ENCODE data around the gene RAB11FIP5. TPM values are rescaled to one million over a fixed set of nuclear protein-coding genes. Genes with fewer than 3 reads are reported as not detected.
"Not testable (repeated sequence)": the region's sequence is repeated elsewhere in the genome, so short reads cannot be mapped to it uniquely, and the experiment has no call there.

The RAB11FIP5 gene
- total RNA-seq, 2 experiments from 2014 or later = 8.5 to 8.7 TPM

DNA sequence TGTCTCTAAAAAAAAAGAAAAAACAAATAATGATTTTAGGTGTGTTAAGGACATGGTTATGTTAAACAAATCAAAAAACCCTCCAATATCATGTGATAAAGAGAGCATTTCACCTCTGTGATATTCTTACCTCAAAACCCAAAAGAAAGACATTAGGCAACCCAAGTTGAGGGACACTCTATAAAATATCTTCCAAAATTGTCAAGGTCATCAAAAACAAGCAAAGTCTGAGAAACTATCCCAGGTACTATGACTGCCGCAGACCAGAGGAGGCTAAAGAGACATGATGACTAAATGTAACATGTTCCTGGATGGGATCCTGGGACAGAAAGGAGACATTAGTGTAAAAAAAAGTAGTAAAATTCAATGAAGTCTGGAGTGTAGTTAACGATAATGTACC, 45.7 kb downstream of the RAB11FIP5 start:
- CTCF ChIA-PET = no interaction called here
- H3K27me3 Mint-ChIP-seq = peaks cover 3% of the 10 kb centered on the region
- POLR2A ChIA-PET = no interaction called here
- no peak overlapping the region for H3K4me3 Mint-ChIP-seq
- H3K9me3 Mint-ChIP-seq = no peaks in the 10 kb centered on the region
- peaks cover under 1% of the 10 kb centered on the region for H3K36me3 Mint-ChIP-seq (ENCODE audit: low read depth)
- no peak for DNase-seq
- peaks cover 26% of the 10 kb centered on the region for H3K4me1 Mint-ChIP-seq
- no peak overlapping the region for H3K27ac Mint-ChIP-seq

DNA sequence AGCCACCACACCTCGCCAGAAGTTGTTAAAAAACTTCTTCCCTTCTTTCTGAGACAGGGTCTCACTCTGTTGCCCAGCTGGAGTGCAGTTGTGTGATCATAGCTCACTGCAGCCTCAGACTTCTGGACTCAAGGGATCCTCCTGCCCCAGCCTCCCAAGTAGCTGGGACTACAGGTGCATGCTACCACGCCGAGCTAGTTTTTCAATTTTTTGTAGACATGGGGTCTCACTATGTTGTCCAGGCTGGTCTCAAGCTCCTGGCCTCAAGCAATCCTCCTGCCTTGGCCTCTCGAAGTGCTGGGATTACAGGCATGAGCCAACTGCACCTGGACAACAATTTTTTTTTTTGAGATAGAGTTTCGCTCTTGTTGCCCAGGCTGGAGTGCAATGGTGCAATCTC, 47.7 kb downstream of the RAB11FIP5 start:
- CTCF ChIA-PET = interaction anchor here (1.0 to 1.7 kb wide), 3 partner anchors 12 to 112 kb away, joined by 3 to 4 read pairs (median 4); no protein-coding TSS in a partner anchor
- H3K36me3 Mint-ChIP-seq (ENCODE audit: low read depth); H3K4me3 Mint-ChIP-seq; POLR2A ChIA-PET; H3K9me3 Mint-ChIP-seq; DNase-seq; H3K27ac Mint-ChIP-seq; H3K27me3 Mint-ChIP-seq: not testable (repeated sequence)
- peaks cover 17% of the 10 kb centered on the region for H3K4me1 Mint-ChIP-seq

DNA sequence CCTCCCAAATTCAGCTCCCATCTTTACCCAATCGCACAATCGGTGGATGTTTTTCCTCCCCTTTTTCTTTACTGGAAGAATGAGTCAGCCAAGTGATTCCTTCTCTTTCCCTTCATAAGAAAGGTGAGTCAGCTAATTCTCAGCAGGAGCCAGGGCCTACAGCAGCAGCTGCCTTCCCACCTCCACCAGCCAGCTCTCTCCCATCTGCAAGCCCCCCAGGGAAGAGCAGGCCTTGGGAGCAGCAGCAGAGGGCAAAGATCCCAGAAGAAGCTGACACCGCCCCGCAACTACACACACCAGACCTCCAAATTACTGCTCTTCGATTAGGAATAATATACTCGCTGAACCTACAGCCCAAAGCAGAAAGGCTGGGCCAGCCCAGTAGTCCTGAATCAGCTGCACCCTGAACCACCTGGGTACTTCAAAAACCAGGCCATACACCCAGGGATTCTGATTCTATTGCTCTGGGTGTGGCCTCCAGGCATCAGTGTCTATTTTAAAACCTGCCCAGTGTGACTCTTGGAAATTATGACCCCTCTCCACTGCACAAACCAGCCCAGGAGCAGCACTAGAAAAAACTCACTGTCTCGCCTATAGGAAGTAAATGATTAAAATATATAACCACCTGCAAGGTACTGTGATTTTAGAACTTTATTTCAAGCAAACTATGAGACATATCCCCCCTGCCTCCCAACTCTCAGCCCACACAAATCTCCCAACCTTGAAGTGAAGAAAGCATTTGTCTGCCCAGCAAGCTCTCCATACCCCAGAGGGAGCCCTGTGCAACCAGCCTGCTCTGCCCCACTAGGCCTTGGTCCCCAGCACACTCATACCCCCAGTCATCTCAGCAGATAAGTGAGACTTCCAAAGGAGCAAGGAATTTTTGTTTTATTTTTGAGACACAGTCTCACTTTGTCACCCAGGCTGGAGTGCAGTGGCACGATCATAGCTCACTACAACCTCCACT, 48.6 kb downstream of the RAB11FIP5 start:
- H3K36me3 Mint-ChIP-seq (ENCODE audit: low read depth) = no peaks in the 10 kb centered on the region
- CTCF ChIA-PET = interaction anchor here (1.0 to 1.7 kb wide), 3 partner anchors 11 to 93 kb away, joined by 3 to 4 read pairs (median 3); no protein-coding TSS in a partner anchor
- peaks cover 10% of the 10 kb centered on the region for H3K4me1 Mint-ChIP-seq
- no peaks in the 10 kb centered on the region for H3K9me3 Mint-ChIP-seq
- H3K27me3 Mint-ChIP-seq = peaks cover 2% of the 10 kb centered on the region
- no peak overlapping the region for H3K27ac Mint-ChIP-seq
- no peak overlapping the region for H3K4me3 Mint-ChIP-seq
- POLR2A ChIA-PET = no interaction called here
- no peak for DNase-seq

DNA sequence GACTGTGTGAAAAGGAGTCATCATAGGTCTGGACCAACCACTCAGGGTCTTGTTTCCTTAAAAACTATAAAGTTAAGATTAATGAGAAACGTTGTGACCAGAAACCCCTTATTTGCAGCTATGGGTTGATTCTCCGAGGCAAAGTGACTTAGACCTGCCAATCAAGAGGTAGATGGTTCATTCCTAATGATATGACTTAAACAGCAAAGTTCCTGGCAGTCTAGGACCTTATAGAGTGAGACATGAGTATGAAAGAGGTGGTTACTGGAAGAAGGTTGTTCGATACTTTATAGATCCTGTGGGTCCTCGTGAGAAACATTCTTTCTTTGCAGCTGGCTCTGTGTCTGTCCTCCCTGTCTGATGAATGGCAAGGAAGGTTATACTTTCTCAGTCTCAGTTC, 49.3 kb downstream of the RAB11FIP5 start:
- H3K9me3 Mint-ChIP-seq = no peaks in the 10 kb centered on the region
- H3K4me3 Mint-ChIP-seq = no peak overlapping the region
- CTCF ChIA-PET = interaction anchor here (1.3 to 1.7 kb wide), 2 partner anchors 22 to 93 kb away, joined by 3 to 4 read pairs; no protein-coding TSS in a partner anchor
- POLR2A ChIA-PET = no interaction called here
- no peaks in the 10 kb centered on the region for H3K27me3 Mint-ChIP-seq
- peaks cover 6% of the 10 kb centered on the region for H3K4me1 Mint-ChIP-seq
- H3K27ac Mint-ChIP-seq = no peak overlapping the region
- no peaks in the 10 kb centered on the region for H3K36me3 Mint-ChIP-seq (ENCODE audit: low read depth)
- DNase-seq = no peak

DNA sequence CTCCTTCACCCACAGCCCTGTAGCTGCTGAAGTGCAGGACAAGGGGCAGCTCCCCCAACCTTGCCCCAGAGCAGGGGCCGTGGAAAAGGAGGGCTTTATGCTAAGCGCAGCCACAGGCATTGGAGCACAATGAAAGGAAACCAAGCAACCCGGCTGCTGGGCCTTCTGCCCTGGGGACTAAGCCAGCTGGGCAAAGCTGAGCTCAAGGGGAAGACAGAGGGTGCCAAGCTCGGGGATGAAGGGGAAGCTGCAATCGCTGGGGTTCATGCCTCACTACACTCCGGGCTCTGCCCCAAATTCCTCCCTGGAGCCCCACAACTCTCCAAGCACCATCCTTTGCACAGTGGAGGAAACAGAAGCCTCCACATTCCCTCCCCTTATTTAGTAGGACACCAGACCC, 53.6 kb downstream of the RAB11FIP5 start:
- H3K4me3 Mint-ChIP-seq = no peak overlapping the region
- no peak overlapping the region for H3K27ac Mint-ChIP-seq
- ChIA-PET CTCF (no interaction called here), POLR2A (no interaction called here)
- H3K36me3 Mint-ChIP-seq (ENCODE audit: low read depth) = peaks cover 13% of the 10 kb centered on the region
- no peak for DNase-seq
- no peaks in the 10 kb centered on the region for H3K27me3 Mint-ChIP-seq
- no peaks in the 10 kb centered on the region for H3K4me1 Mint-ChIP-seq
- peaks cover 6% of the 10 kb centered on the region for H3K9me3 Mint-ChIP-seq

DNA sequence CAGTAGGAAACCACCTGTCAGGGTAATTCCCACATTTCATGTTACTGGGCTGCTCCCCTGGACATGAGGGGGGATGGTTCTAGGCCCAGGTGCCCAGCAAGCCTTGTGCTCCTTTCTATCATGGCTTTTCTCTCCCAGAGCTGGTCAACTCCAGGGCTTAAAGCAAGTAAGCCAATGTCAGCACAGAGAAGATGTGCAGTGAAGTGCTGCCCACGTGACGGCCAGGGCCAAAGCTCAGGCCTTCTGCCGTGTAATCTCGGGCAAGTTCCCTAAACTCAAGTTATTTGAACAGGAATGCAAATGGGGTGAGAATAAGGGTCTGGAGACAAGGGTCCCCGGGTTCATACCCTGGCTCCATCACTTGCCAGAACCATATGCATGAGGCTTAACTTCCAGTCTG, 57.8 kb downstream of the RAB11FIP5 start:
- no peak for DNase-seq
- Mint-ChIP-seq H3K27ac (no peak overlapping the region), H3K27me3 (no peaks in the 10 kb centered on the region), H3K36me3 (ENCODE audit: low read depth) (peaks cover 13% of the 10 kb centered on the region), H3K9me3 (peaks cover 6% of the 10 kb centered on the region), H3K4me1 (no peaks in the 10 kb centered on the region), H3K4me3 (no peak overlapping the region)
- ChIA-PET CTCF (interaction anchor here (0.6 kb wide), 1 partner anchor 1675 kb away, joined by 4 read pairs; no protein-coding TSS in a partner anchor), POLR2A (no interaction called here)

DNA sequence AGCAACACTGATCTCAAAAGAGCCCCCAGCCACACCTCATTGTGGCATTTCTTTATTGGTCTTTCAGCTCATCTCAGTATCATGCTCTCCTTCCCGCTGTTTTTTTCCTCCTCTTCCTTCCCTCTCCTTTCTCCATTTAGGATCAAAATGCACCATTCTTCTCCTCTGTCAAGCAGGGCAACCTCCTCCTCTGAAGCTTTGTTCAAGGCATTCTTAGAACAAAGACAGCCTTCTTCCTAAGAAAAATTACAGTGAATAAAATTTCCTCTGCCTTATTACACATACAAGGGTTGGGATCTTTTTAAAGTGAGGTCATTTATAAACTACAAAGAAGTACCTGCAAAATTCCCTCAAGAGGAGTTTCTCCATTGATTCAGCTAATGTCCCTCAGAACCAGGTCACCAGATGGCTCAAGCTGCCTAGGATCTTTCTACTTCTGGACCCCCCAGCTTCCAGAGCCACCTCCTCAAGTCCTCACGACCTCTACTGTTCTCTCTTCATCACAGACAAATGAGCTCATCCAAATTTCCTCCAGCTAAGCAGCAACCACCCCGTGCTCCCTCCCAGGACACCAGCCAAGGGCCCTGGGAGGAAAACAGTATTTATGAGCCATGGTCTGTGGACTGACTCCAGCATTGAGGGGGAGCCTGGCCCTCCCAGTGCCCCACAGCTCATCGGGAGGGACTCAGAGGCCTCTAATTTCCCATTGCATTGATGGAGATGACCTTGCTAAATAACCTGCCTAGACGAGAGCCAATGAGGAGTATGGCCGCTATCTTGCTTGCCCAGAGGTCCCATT, 59.2 kb downstream of the RAB11FIP5 start:
- H3K4me1 Mint-ChIP-seq = no peaks in the 10 kb centered on the region
- peaks cover 6% of the 10 kb centered on the region for H3K9me3 Mint-ChIP-seq

DNA sequence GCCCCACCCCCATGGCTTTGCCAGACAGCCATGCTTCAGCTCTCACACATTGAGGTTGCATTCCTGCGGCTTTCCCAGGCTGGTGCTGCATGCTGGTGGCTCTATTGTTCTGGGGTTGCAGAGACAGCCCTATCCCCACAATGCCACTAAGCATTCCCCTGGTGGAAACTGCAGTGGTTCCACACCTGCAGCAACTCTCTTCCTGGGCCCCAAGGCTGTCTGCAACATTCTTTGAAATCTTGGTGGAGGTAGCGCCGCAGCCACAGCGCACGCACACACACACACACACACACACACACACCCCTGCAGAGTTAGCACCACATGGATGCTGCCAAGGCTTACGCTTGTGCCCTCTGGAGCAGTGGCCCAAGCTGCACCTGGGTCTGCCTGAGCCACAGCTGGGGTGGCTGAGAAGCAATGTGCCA, 62.6 kb downstream of the RAB11FIP5 start:
- no peak for DNase-seq
- no peaks in the 10 kb centered on the region for H3K36me3 Mint-ChIP-seq (ENCODE audit: low read depth)
- ChIA-PET POLR2A (no interaction called here), CTCF (interaction anchor here (0.6 kb wide), 1 partner anchor 202 kb away, joined by 3 read pairs; no protein-coding TSS in a partner anchor)
- no peaks in the 10 kb centered on the region for H3K4me1 Mint-ChIP-seq
- no peaks in the 10 kb centered on the region for H3K9me3 Mint-ChIP-seq
- H3K4me3 Mint-ChIP-seq = no peak overlapping the region
- no peaks in the 10 kb centered on the region for H3K27me3 Mint-ChIP-seq
- H3K27ac Mint-ChIP-seq = no peak overlapping the region

More for the DNA sequence above, 59.2 kb downstream of the RAB11FIP5 start:
- H3K27ac Mint-ChIP-seq = peak overlapping the region; percentile 0
- DNase-seq = no peak
- ChIA-PET POLR2A (no interaction called here), CTCF (interaction anchor here (0.7 to 1.0 kb wide), 2 partner anchors 11 to 52 kb away, joined by 3 read pairs; no protein-coding TSS in a partner anchor)
- no peak overlapping the region for H3K4me3 Mint-ChIP-seq
- H3K27me3 Mint-ChIP-seq = no peaks in the 10 kb centered on the region
- H3K36me3 Mint-ChIP-seq (ENCODE audit: low read depth) = peaks cover 13% of the 10 kb centered on the region

DNA sequence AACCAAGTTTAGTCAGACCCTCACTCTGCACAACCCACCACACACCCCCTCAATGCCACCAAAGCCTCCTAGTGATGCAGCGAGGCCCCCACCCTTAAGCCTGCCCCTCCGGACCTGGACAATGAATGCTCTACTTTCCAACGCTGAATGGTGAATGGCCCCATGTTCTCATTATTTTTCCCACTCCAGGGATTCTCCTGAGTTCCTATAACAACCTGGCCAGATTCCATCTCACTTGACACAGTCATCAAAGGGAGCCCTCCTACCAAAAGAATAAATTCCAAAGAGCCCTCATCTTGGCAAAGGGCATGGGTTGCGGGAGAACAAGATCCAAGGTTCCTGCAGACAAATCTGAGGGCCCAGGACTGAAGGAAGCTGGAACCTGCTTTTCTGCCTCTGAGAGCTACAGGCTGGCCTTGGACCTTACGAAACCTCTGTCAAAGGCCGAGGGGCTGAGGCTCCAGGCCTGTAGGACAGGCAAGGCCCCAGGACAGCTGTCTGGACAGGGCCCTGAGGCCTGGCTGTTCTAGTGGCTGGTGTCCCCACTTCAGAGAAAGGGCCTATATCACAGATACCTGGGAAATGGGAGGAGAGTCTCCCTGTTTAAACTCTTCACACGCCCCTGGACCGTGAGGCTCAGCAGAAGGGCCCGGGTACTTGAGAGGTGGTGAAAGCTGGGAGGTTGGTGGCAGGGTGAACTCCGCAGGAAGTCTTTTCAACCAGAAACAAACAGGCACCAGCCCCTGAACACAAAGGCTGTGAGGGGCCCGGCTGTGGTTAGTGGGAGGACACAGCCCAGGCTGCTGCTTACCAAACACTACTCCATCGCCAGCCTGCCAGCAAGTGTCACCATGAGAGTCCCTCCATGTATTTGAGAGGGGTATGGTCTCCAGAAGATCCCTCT, 68.6 kb downstream of the RAB11FIP5 start:
- no peak for DNase-seq
- H3K4me1 Mint-ChIP-seq = no peaks in the 10 kb centered on the region
- no peaks in the 10 kb centered on the region for H3K27me3 Mint-ChIP-seq
- H3K36me3 Mint-ChIP-seq (ENCODE audit: low read depth) = no peaks in the 10 kb centered on the region
- ChIA-PET CTCF (interaction anchor here (1.3 kb wide), 1 partner anchor 18 kb away, joined by 5 read pairs; no protein-coding TSS in a partner anchor), POLR2A (no interaction called here)
- H3K9me3 Mint-ChIP-seq = no peaks in the 10 kb centered on the region
- H3K27ac Mint-ChIP-seq = no peak overlapping the region
- no peak overlapping the region for H3K4me3 Mint-ChIP-seq

DNA sequence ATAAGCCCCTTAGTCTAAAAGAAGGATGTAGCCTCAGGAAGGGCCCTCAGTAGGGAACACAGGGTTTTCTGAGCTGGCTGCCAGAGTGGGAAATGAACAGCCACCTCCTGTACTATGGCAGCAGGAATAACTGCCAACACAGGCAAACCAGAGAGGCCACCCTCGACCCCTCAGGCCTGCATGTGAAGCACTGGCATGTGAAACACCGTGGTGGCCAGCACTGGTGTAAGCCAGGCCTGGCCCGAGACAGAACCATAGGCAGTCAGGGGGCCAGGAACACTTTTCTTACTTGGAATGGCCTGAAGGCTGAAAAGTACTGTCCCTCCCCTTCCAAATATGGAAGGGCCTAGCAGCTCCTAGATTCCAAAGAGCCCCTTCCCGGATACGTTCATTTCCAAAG, 69.5 kb downstream of the RAB11FIP5 start:
- ChIA-PET POLR2A (no interaction called here), CTCF (interaction anchor here (1.2 to 1.3 kb wide), 2 partner anchors 19 to 42 kb away, joined by 3 to 5 read pairs; no protein-coding TSS in a partner anchor)
- DNase-seq = no peak
- Mint-ChIP-seq H3K27me3 (no peaks in the 10 kb centered on the region), H3K4me3 (no peak overlapping the region), H3K4me1 (no peaks in the 10 kb centered on the region), H3K36me3 (ENCODE audit: low read depth) (no peaks in the 10 kb centered on the region), H3K27ac (no peak overlapping the region), H3K9me3 (no peaks in the 10 kb centered on the region)

DNA sequence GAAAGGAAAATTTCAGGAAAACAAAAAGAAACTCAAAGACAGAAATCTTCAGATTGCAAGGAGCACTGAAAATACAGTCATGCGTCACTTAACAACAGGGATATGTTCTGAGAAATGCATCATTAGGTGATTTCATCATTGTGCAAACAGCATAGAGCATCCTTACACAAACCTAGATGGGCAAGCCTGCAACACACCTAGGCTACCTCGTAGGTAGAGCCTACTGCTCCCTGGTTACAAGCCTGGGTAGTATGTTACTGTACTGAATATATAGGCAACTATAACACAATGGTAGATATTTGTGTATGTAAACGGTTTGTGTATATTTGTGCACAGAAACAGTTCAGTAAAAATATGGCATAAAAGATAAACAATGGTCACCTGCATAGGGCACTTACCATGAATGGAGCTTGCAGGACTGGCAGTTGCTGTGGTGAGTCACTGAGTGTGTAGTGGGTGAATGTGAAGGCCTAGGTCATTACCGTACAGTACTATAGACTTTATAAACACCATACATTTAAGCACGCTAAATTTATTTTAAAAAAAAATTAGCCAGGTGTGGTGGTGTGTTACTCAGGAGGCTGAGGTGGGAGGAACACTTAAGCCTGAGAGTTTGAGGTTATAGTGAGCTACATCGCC, 74.7 kb downstream of the RAB11FIP5 start:
- no peak for DNase-seq
- no peak overlapping the region for H3K27ac Mint-ChIP-seq
- H3K9me3 Mint-ChIP-seq = no peaks in the 10 kb centered on the region
- no peaks in the 10 kb centered on the region for H3K36me3 Mint-ChIP-seq (ENCODE audit: low read depth)
- no peaks in the 10 kb centered on the region for H3K27me3 Mint-ChIP-seq
- CTCF ChIA-PET = no interaction called here
- H3K4me1 Mint-ChIP-seq = no peaks in the 10 kb centered on the region
- POLR2A ChIA-PET = no interaction called here
- H3K4me3 Mint-ChIP-seq = no peak overlapping the region

DNA sequence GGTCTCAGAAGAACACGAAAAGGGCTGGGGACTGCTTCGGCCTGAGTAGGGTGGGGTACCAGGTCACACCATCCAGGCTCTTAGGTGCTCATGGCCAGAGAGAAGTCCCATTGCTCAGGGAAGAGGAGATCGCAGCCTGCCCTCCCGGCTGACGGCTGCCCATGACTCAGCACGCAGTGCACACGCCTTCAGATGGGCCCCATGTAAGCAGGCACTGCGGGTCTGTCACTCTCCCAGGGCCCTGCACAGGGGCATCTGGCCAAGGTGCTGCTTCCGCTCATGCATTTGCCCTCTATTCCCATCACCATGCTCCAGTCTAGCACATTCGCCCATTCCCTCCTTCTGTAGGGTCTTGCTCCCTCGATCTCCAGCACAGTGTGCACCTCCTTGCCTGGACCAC, 76.0 kb downstream of the RAB11FIP5 start:
- Mint-ChIP-seq H3K27me3 (no peaks in the 10 kb centered on the region), H3K36me3 (ENCODE audit: low read depth) (no peaks in the 10 kb centered on the region), H3K9me3 (no peaks in the 10 kb centered on the region), H3K4me1 (no peaks in the 10 kb centered on the region), H3K4me3 (no peak overlapping the region), H3K27ac (no peak overlapping the region)
- DNase-seq = no peak
- POLR2A ChIA-PET = no interaction called here
- CTCF ChIA-PET = no interaction called here
